Adrenal gland (tissue), 5 donors: Measurements from ENCODE around the gene BCAS3.

ENCODE experiments used
- POLR2A ChIP-seq, 2 donors: fragments of 450-650 bp; IDR thresholded peaks; one replicate each; pipeline ENCODE4 v1.6.1; 2017; ENCODE audit warnings: antibody characterized with exemption in 2 of 2, mild to moderate bottlenecking in 2 of 2, moderate library complexity in 1 of 2
- TF ChIP-seq, protein P1 (sequence below), 6 experiments: fragments of 450-650 bp in 4 of 6; fragments of 200-600 bp in 2 of 6; sonication (generic) in 1 of 6; IDR thresholded peaks; 1 replicate in 5 of 6; 2 replicates in 1 of 6; pipeline versions ENCODE4 v1.5.1 to v1.8.0; 2016 to 2021; ENCODE audit warnings: antibody characterized with exemption in 6 of 6, mild to moderate bottlenecking in 2 of 6, moderate library complexity in 1 of 6
- donor health status: DM: no; HTN: no; CAD: no.

DNA sequence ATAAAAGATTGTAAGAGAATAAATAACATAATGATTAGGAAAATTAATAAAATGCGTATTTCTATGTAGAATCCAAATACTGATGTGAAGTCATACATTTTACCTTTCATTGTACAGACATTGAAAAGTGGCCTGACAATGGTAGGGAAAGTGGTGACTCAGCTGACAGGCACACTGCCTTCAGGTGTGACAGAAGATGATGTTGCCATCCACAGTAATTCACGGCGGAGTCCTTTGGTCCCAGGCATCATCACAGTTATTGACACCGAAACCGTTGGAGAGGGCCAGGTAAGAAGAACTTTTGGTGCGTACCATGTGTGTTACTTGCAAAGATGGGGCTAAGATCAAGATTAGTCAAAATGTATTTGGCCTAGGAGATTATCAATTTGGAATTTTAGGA, 232.8 kb downstream of the BCAS3 start:
- TF ChIP-seq, protein P1, sequence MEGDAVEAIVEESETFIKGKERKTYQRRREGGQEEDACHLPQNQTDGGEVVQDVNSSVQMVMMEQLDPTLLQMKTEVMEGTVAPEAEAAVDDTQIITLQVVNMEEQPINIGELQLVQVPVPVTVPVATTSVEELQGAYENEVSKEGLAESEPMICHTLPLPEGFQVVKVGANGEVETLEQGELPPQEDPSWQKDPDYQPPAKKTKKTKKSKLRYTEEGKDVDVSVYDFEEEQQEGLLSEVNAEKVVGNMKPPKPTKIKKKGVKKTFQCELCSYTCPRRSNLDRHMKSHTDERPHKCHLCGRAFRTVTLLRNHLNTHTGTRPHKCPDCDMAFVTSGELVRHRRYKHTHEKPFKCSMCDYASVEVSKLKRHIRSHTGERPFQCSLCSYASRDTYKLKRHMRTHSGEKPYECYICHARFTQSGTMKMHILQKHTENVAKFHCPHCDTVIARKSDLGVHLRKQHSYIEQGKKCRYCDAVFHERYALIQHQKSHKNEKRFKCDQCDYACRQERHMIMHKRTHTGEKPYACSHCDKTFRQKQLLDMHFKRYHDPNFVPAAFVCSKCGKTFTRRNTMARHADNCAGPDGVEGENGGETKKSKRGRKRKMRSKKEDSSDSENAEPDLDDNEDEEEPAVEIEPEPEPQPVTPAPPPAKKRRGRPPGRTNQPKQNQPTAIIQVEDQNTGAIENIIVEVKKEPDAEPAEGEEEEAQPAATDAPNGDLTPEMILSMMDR (IDR thresholded peaks at IDR 0.05), result no peak
- TF ChIP-seq POLR2A (IDR thresholded peaks at IDR 0.05), result no peak
